HG03460 (cell line): ENCODE results near the gene CBLL2.
"Not testable (repeated sequence)": the region's sequence is repeated elsewhere in the genome, so short reads cannot be mapped to it uniquely, and the experiment has no call there.

Experiments used
- ATAC-seq: cut with Tn5 transposase; IDR thresholded peaks from one replicate; pipeline ENCODE4 v1.9.1; 2021; ENCODE audit not compliant: unreplicated experiment

CBLL2 gene, protein sequence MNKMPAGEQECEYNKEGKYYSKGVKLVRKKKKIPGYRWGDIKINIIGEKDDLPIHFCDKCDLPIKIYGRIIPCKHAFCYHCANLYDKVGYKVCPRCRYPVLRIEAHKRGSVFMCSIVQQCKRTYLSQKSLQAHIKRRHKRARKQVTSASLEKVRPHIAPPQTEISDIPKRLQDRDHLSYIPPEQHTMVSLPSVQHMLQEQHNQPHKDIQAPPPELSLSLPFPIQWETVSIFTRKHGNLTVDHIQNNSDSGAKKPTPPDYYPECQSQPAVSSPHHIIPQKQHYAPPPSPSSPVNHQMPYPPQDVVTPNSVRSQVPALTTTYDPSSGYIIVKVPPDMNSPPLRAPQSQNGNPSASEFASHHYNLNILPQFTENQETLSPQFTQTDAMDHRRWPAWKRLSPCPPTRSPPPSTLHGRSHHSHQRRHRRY

GRCh38 chrX:22272613-22273012 is at the start of gene CBLL2:
CBLL2 (plus strand) TSS chrX:22272913; CDS start chrX:22272992, 79 bp downstream.
- ATAC-seq, result no peak

DNA sequence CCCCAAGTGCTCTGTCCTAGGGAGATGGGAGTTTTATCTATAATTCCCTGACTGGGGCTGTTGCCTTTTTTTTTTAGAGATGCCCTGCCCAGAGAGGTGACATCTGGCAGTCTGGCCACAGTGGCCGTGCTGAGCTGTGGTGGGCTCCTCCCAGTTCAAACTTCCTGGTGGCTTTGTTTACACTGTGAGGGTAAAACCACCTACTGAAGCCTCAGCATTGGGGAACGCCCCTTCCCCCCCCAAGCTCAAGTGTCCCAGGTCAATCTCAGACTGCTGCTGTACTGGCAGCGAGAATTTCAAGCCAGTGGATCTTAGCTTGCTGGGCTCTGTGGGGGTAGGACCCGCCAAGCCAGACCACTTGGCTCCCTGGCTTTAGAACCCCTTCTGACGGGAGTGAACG is 38.3 kb upstream of the CBLL2 start:
- no peak for ATAC-seq

DNA sequence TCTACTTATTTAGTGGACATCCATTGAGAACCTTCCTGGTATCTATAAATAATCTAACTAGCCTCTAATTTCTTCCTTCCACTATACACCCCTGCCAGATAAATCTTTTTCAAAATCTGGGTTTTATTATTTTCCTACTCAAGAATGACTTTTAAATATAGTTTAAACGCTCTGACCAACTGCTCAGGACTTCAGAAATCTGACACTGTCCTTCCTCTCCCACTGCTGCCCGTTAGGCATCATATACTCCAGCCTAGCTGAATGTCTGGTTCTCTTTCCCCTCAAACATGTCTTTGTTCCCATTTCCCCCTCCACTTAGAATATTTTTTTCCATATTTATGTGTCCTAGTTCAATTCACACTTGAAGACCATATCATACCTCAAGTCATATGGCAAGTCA is 35.2 kb upstream of the CBLL2 start:
- no peak for ATAC-seq

GRCh38 chrX:22246620-22247019 is 26.1 kb upstream of the CBLL2 start:
- ATAC-seq, result no peak

- no peak for ATAC-seq
Observed at GRCh38 chrX:22247169-22247568, 25.5 kb upstream of the CBLL2 start.

DNA sequence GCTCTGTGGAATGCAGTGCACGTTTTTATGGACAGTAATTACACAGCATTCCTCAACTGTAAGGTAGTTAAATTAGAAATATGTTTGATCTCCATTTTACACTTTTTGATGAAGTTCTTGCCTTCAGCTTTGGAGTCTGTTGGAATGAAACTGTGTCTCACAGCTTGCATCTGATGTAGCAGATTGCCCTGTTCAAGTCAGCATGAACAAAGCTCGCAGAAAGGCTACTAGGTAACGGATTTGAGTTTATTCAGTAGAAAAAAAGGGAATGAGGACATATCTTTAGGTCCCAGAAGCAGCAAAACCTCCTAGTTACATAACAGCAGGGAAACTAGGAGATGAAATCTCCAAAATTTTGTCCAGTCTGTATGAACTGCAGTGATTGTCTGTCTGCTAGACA is 24.3 kb upstream of the CBLL2 start:
- ATAC-seq, result no peak

GRCh38 chrX:22249371-22249770 is 23.3 kb upstream of the CBLL2 start:
- no peak for ATAC-seq

- ATAC-seq, result no peak
Observed at GRCh38 chrX:22268706-22269105, 4.0 kb upstream of the CBLL2 start.

- ATAC-seq, result no peak
Observed at GRCh38 chrX:22273714-22274317, 1.1 kb downstream of the CBLL2 start.

GRCh38 chrX:22276781-22277180 is 4.1 kb downstream of the CBLL2 start:
- ATAC-seq, result no peak

DNA sequence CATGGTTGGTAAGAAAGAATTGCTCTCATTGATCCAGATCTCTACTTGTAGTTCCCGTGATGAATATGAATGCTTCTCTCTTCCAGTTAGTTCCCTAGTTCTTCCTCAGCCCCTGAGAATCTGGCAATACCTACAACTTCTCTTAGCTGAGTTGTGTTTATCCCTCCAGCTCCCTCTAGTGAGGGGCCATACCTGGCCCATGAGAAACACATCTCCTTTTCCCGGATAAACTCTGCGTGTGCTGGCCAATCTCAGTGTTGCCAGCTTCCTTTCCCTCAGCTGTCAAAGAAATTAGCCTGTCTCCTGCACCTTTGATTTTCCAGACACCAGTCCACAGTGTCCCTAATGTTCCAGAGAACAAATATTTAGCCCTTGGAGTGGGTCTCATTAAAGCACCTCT is 5.7 kb downstream of the CBLL2 start:
- ATAC-seq, result no peak

GRCh38 chrX:22289209-22289608 is 16.5 kb downstream of the CBLL2 start:
- ATAC-seq, result not testable (repeated sequence)

GRCh38 chrX:22296871-22297270 is 24.2 kb downstream of the CBLL2 start:
- no peak for ATAC-seq

DNA sequence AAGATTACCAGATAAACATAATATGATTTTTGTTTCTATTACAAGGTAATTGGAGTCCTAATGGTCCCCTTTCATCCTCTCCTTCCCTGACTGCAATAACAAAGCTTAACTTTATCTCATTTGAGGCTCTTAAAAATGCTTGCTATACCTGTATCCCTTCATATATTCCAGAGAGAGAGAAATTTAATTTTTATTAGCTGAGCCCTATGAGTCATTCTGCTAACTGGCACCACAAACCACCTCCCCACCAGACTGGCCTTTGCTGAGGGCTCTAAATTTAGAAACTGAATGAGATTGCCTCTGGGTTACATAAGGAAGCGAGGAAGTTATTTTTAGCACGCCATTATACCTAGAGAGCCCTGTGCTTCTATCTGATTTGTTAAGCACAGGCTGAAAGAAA is 27.4 kb downstream of the CBLL2 start:
- ATAC-seq, result no peak

- no peak for ATAC-seq
Observed at GRCh38 chrX:22310779-22311178, 38.1 kb downstream of the CBLL2 start.

- no peak for ATAC-seq
Observed at GRCh38 chrX:22313766-22314165, 41.1 kb downstream of the CBLL2 start.

DNA sequence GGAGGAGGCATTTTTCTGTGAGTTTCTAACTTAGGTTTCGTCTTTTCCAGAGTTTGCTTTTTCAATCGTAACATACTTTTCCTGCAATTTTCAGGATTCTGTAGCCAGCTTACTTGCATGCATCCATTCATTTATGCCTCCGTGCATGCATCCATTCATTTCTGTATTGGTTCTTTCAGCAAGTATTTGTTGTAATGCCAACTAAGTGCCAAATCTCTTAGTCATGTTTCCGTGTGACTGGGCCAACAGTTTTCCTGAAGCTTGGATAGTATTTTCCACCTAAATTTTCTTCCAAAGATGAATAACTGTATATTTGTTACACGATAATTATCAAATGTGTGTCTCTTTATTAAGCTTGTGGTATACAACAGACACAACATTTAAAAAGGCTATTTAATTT is 41.5 kb downstream of the CBLL2 start:
- ATAC-seq, result no peak

GRCh38 chrX:22314692-22315091 is 42.0 kb downstream of the CBLL2 start:
- ATAC-seq, result no peak

DNA sequence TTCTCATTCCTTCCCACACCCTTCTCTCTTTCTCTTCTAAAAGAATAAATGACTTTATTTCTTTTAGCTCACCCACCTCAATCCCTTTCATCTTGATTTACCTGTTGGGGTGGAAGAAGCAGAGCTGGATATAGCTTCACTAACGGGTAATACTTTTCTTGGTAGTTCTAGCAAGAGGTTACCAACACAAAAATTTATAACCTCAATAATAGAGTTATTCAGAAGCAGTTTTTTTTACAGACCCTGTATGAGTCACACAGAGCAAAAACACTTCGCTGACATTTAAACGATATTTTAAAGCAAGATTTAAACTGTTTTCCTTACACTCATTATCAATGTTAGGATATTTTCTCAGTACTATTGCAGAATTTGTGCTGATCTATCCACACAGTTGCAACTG is 42.4 kb downstream of the CBLL2 start:
- no peak for ATAC-seq

DNA sequence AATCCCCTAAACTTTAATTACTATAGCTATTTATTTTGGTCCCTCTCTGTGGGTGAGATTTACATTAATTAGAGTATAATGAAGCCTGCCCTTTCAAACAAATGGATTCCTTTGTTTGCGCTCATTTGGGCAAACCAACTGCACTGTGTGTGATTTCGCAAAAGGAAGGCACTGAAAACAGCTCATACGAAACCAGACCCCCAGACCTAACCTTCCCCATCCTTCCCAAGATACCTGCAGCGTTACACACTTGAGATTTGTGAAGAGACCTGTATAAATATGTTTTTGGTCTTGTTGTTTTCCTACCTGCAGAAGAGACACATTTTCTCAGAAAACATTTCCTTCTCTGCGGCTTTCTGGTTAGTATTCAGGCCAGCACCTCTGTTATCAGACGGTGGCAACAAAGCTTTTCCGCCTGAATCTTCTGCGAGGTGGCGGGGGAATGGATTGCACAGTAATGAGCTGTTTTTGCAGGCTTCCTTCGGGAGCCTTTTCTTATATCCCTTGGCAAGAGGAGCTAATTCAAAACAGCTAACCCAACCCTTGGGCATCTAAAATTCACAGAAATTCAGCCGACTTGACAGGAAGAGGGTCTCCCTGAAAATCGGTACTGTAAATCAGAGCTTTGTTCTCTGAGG is 47.6 kb downstream of the CBLL2 start:
- no peak for ATAC-seq

- ATAC-seq, result no peak
Observed at GRCh38 chrX:22323541-22323940, 50.8 kb downstream of the CBLL2 start.
